ENCODE results near the gene NAV2. TPM values are rescaled to one million over a fixed set of nuclear protein-coding genes. Genes with fewer than 3 reads are reported as not detected.
A peak's percentile ranks its signal among the peaks of the same experiment; 100 is the strongest.
"Not testable (repeated sequence)": the region's sequence is repeated elsewhere in the genome, so short reads cannot be mapped to it uniquely, and the experiment has no call there.

Gene NAV2
- total RNA-seq, 1 experiment from 2014 or later: 1.8 TPM

GRCh38 chr11:20117291-20117690 lies 404.7 kb downstream of the NAV2 start:
- no peak for DNase-seq (ENCODE audit: low read depth)

GRCh38 chr11:20118209-20118608 lies 405.6 kb downstream of the NAV2 start:
- DNase-seq (ENCODE audit: low read depth): no peak

DNA sequence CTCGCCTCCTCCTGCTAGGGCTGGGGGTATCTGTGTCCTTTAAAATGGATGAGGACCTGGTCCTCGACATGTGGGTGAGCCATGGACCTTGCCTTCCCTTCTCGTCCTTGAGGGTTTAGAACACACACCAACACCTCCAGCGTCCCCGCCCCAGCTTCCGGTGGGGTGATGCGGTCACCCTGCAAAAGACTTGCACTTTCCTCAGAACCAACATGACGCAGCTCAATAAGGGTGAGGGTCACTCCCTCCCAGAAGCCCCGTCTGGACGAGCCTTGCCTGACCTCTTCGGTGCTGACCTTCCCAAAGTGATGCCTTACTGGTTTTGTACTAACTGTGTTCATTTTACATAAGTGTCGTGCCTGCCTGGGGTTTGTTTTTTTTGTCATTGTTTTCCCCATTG lies 406.7 kb downstream of the NAV2 start:
- no peak for DNase-seq (ENCODE audit: low read depth)

DNA sequence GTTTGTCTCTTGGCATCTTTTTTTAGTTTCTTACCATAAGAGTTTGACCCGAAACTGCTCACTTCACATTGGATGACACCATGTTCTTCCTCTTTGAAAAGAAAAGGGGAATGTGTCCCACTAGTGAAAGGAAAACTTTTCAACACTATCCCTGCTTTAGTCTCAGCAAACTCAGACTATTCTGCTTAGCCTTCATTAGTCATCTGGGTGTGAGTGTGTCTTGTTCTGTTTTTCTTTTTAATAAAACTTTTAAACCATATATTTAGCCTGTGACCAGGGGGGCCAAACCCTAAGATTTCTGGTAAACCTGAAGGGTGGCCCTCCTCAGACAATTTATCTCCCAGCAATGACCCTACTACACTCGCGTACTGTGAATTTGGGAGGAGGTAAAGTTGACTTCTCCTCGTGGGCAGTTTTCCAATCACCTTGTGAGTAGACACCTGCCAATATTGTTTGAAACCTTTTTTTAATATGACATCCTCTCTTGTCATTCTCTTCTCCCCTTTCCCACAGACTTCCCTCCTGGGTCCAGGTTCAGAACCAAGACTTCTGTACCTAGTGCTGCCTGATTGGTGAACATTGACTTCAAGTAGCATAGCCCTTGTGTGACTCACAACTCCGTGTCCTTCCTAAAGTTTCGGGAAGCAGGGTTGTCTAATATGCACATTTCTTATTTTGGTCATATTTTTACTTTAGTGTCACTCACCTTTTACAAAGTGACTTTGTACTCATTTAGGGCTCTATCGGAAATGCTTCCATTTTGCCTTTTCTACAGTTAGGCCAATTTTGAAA lies 407.7 kb downstream of the NAV2 start:
- DNase-seq (ENCODE audit: low read depth): no peak

DNA sequence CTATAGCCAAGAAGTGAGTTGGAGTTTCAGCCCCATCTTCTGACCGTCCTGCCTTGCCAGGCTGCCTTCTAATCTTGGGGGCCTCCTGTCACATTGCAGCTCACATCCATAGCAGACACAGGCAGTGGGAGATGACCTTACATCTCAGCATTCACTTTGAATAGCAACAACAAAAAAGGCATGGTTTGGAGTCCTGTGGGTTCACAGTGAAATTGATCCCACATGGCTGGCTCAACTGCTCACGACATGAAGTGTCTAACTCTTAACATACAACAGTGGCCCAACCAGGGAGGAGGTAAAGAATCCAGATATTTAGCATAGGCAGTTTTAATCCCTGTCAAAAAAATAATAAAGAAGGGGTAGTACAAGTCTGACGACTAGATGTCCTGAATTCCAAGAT lies 409.5 kb downstream of the NAV2 start:
- no peak for DNase-seq (ENCODE audit: low read depth)

DNA sequence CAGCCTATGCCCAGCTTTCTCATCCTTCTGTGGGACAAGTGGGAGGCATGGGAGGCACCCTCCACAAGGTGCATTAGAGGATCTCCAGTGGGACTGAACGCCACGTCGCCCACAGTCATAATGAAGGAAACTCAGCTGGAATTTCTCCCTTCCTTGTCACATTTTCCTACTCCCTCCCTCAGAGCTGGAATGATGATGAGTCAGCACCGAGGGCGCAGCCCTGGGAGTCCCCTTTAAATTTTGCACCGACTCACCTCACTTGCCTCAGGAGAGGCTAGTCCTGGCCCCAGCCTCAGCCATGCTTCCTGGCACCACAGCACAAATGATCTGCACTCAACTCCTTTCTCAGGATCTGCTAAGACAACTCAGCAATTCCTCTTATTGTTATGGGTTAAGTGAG lies 413.3 kb downstream of the NAV2 start:
- DNase-seq (ENCODE audit: low read depth): peak; percentile 68

DNA sequence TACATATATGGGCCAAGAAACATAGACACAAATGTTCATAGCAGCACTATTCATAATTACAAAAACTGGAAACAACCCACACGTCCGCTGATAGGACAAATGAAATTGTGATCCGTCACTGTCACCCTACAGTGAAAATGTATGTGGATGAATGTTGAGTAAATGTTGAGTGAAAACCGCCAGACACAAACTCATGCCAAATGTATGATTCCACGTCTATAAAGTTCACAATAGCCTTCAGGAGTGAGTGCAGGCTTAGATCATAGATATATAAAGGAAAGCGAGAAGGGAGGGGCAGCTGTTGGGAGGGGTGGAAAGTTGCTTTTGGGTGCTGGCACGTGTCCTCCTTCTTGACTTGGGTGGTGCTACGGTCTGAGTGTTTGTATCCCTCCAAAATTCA lies 414.1 kb downstream of the NAV2 start:
- peak; percentile 55 for DNase-seq (ENCODE audit: low read depth)

DNA sequence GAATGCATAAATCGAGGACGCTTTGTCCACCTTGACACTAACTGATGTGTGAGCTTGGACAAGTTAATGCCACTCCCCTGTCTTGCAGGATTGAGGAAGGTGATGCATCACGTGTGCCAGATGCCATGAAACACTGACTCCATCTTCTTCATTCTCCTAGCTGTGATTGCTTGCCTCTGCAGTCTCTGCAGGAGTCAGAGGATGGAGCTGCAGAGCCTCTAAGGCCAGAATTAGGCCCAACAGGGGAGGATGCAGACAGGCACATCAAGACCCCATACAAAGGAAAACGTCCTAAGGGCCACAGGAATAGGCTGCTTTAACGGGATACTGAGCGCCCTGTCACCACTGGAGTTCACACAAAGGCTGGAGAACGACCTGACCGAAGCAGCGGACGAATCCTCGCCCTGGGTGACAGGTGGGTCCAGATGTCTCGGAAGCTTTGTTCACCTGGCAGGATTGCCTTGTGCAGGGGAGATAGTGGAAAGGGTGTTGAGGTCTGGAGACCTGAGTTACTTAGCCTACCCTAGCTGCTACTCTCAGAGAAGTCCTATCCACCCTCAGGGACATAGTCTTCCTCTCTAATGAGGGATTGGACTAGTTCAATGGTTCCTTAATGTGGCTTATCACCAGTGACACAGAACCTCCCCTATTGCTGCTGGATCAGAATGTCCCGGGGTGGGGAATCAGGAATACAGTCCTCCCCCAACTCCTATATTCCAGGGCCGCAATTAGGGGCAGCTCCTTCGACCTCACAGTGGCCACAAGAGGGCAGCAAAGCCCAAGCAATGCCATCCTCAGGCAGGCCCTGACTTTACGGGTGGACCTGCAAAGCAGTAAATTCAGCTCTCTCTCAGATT lies 415.3 kb downstream of the NAV2 start:
- DNase-seq (ENCODE audit: low read depth): peak; percentile 77

DNA sequence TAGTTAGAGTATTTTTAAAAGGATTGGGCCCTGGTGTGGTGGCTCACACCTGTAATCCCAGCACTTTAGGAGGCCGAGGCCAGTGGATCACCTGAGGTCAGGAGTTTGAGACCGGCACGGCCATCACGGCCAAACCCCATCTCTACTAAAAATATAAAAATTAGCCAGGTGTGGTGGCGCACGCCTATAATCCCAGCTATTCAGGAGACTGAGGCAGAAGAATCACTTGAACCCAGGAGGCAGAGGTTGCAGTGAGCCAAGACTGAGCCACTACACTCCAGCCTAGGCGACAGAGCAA lies 415.8 kb downstream of the NAV2 start:
- not testable (repeated sequence) for DNase-seq (ENCODE audit: low read depth)

- no peak for DNase-seq (ENCODE audit: low read depth)
Measured at GRCh38 chr11:20129665-20130064, 417.0 kb downstream of the NAV2 start.

DNA sequence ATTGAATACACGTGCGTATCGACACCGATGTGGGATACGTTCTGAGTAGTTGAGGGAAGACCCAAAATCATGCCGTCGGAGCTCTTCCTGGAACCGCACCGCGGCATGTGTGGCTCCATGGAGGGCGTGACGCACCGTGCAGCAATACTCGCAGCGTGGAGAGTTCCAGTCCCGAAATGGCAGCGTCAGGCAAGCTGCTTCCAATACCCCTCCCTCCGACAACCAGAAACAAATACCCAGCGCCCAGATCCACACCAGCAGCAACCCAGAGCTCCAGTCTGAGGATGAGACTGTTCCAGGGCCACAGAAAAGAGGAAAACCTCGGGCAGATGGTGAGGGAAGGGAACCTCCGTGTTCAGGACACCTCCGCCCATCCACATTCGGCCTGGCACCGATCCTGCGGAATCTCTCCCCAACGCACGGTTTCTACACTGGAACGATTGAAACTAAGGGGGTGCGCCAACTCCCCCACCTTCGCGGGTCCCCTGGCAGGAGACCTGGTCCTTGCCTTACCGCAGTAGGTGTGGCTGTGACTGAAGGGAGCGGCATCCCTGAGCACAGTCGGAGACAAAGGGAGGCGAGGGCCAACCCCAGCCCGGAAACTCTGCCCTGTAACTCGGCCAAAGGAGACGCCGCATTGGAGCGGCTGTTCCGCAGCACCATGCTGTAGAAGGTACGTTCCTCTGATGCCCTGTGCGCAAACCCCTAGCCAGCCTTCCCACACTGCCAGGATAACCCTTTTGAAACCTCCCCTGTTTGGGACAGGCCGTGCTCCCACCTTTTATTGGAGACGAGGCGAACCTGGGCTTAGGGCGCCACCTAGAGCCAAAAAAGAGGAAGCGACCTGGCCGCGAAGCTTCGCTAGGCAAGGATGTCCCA lies 419.4 kb downstream of the NAV2 start:
- DNase-seq (ENCODE audit: low read depth): peak; percentile 66

DNA sequence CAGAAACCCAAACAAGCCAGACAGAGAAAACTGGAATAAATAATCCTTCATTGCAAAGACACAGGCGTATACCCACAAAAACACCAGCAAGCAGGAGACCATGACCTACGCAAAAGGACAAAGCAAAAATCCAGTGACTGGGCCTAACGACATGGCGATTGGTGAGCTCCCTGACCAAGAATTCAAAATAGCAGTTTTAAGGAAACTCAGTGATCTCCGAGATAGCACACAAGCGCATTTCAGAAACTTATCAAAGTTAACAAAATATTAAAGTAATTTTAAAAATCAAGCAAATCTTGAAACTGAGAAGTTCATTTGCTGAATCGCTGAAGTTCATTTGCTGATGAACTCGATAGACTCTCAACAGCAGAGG lies 420.0 kb downstream of the NAV2 start:
- no peak for DNase-seq (ENCODE audit: low read depth)

DNA sequence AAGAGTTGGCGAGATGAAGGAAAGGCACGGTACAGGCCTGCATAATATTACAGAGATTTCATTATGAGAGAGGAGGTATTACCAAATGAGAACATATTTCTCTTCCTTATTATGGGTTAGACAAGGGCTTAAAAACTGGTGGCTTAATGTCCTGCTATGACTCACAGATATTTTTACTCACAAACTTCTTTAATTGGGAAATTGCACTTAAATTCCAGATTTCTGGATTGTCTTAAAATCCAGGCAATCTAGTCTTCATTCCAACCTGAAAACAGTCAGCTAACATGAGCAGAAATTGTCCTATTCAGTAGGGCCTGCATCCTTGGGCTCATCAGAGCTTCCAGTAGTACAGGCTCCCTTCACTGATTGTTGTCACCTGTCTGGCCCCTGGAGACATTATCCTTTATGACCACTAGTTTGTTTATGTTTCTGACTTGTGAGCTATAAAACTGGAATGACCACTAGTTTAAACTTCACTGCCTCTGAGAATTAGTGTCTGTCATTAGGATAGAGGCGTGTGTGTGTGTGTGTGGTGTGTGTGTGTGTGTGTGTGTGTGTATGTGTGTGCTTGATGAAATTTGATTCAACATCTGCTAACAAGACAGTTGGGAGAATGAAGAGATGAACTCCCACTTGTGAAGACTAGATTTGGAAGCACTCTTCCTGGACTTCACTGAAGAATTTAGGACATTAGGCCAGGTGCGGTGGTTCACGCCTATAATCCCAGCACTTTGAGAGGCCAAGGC lies 422.5 kb downstream of the NAV2 start:
- no peak for DNase-seq (ENCODE audit: low read depth)

- no peak for DNase-seq (ENCODE audit: low read depth)
Measured at GRCh38 chr11:20137637-20138036, 425.0 kb downstream of the NAV2 start.

DNA sequence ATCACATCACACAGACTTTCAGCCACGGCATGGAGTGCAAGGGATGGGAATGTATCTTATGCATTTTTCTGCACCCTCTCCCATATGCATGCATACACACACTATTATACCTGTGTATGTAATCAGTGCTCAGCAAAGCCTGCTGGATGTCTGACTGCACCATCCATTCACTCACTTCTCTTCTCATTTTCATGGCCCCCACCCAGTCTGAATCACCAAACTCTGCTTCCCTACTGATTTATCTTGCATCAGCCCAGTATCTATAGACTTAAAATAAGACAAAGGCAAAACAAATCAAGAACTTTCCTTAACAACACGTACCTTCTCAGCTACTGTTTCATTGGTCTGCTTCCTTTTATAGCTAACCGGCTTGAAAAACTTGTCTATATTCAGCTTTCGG lies 426.1 kb downstream of the NAV2 start:
- no peak for DNase-seq (ENCODE audit: low read depth)

DNA sequence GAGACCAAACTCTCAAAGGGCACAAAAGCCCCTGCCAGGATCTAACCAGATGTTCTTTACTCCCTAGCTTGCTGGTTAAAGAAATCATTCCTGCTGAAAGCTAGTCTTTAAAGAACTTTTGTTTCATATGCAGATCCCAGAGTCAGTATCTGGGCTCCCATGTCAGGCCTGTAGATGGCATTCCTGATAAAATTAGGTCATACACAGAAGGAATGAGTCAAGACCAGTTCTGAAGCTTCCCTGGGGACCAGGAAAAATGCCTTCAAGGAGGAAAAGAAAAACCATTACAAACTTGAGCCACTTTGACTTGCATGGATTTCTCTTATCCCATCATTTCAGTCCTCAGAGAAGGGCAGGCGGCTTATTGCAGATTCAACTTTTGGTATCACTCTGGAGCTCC lies 441.7 kb downstream of the NAV2 start:
- peak; percentile 45 for DNase-seq (ENCODE audit: low read depth)

- no peak for DNase-seq (ENCODE audit: low read depth)
Measured at GRCh38 chr11:20155683-20156279, 443.1 kb downstream of the NAV2 start.

- peak; percentile 26 for DNase-seq (ENCODE audit: low read depth)
Measured at GRCh38 chr11:20156280-20156875, 443.7 kb downstream of the NAV2 start.

- no peak for DNase-seq (ENCODE audit: low read depth)
Measured at GRCh38 chr11:20156876-20157613, 444.4 kb downstream of the NAV2 start.

DNA sequence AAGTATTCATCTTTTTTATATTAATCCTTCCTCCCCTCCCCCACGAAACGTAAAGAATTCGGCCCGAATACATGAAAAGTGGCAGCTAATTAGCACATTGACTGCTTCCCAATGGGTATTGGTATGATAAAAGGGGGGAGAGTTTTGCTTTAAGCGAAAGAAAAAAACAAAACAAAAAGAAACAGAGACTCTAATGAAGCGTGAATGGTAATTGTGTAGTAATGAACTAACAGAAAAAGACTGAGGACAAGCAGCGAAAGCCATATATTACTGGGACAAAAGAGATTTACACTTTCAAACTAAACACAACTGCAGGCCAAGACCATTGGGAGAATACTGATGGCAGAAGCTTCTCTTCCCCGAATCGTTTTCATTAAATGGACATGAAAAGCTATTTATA lies 445.1 kb downstream of the NAV2 start:
- no peak for DNase-seq (ENCODE audit: low read depth)

Measured in Daoy (cell line).